Measurements from ENCODE around the gene LCOR. TPM values are rescaled to one million over a fixed set of nuclear protein-coding genes. Genes with fewer than 3 reads are reported as not detected.

Gene LCOR
- total and polyA plus RNA-seq, 4 donors: 2.5 to 31.2 (median 14.5) TPM

- H3K27ac ChIP-seq (ENCODE audit: low read depth in 1 of 2, low read length in 2 of 2): no peak overlapping the region
- TF ChIP-seq CTCF (IDR thresholded peaks at IDR 0.05; ENCODE audit: low read depth, low read length, missing input control) (no peak), SP1 (IDR thresholded peaks at IDR 0.05) (no peak), NR2F2 (IDR thresholded peaks at IDR 0.05) (no peak), GABPA (IDR thresholded peaks at IDR 0.05 in 1 of 2, conservative IDR thresholded peaks at IDR 0.05 in 1 of 2) (no peak), ATF3 (IDR thresholded peaks at IDR 0.05) (no peak), HNF4A (conservative IDR thresholded peaks at IDR 0.05) (no peak), REST (IDR thresholded peaks at IDR 0.05) (no peak)
- H3K4me3 ChIP-seq (ENCODE audit: low read depth in 1 of 3, low read length in 3 of 3): no peak overlapping the region
- H3K4me1 ChIP-seq (ENCODE audit: control insufficient read depth in 4 of 4, insufficient read depth in 4 of 4, low read length in 3 of 4): no peaks in the 10 kb centered on the region
- H3K9ac ChIP-seq (ENCODE audit: low read depth in 1 of 2, low read length in 2 of 2): no peak overlapping the region
- peaks cover 0 to 16% (median 11%) of the 10 kb centered on the region in 4 donors for H3K36me3 ChIP-seq (ENCODE audit: control insufficient read depth in 4 of 4, insufficient read depth in 3 of 4, low read depth in 1 of 4, low read length in 3 of 4)
- H3K27me3 ChIP-seq (ENCODE audit: control insufficient read depth in 4 of 4, insufficient read depth in 4 of 4, low read length in 3 of 4): no peaks in the 10 kb centered on the region
- H3K9me3 ChIP-seq (ENCODE audit: control insufficient read depth in 4 of 4, low read length in 3 of 4): no peaks in the 10 kb centered on the region
- DNase-seq (ENCODE audit: low spot score): no peak
- WGBS: 91% methylated on average over 5 of the region's 5 CpGs
Measured at GRCh38 chr10:96949039-96949683, 117.1 kb downstream of the LCOR start.

DNA sequence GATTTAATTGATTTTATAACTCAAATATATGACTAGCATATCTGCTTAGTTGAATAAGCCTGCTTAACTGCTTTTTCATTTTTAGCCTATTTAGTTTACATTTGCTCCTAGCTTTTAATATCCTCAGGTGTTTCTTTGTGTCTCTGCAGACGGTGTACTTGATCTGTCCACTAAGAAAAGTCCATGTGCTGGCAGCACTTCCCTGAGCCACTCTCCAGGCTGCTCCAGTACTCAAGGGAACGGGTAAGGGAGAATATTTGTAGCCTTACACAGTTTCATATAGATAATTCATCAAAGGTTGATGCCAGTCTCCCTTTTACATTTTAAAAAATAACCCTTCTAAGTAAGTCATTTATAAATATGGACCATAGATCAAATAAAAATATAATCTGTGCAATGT is 119.9 kb downstream of the LCOR start:
- no peaks in the 10 kb centered on the region for H3K9me3 ChIP-seq (ENCODE audit: control insufficient read depth in 4 of 4, low read length in 3 of 4)
- H3K27me3 ChIP-seq (ENCODE audit: control insufficient read depth in 4 of 4, insufficient read depth in 4 of 4, low read length in 3 of 4): no peaks in the 10 kb centered on the region
- no peak overlapping the region for H3K9ac ChIP-seq (ENCODE audit: low read depth in 1 of 2, low read length in 2 of 2)
- H3K4me3 ChIP-seq (ENCODE audit: low read depth in 1 of 3, low read length in 3 of 3): no peak overlapping the region
- no peak overlapping the region for H3K27ac ChIP-seq (ENCODE audit: low read depth in 1 of 2, low read length in 2 of 2)
- no peaks in the 10 kb centered on the region for H3K4me1 ChIP-seq (ENCODE audit: control insufficient read depth in 4 of 4, insufficient read depth in 4 of 4, low read length in 3 of 4)
- WGBS: 94% methylated on average over 2 of the region's 2 CpGs
- H3K36me3 ChIP-seq (ENCODE audit: control insufficient read depth in 4 of 4, insufficient read depth in 3 of 4, low read depth in 1 of 4, low read length in 3 of 4): peaks cover 0 to 32% (median 24%) of the 10 kb centered on the region in 4 donors
- no peak for DNase-seq (ENCODE audit: low spot score)
- TF ChIP-seq HNF4G (IDR thresholded peaks at IDR 0.05): no peak
- no peak for TF ChIP-seq RAD21 (IDR thresholded peaks at IDR 0.05)
- TF ChIP-seq HNF4A (conservative IDR thresholded peaks at IDR 0.05): no peak
- no peak for TF ChIP-seq ATF3 (IDR thresholded peaks at IDR 0.05)
- TF ChIP-seq EGR1 (IDR thresholded peaks at IDR 0.05; ENCODE audit: low read depth in 2 of 2): no peak
- no peak for TF ChIP-seq FOXA1 (IDR thresholded peaks at IDR 0.05)
- TF ChIP-seq MAX (IDR thresholded peaks at IDR 0.05): no peak
- TF ChIP-seq YY1 (IDR thresholded peaks at IDR 0.05): no peak
- TF ChIP-seq REST (IDR thresholded peaks at IDR 0.05): no peak
- no peak for TF ChIP-seq RXRA (IDR thresholded peaks at IDR 0.05)
